GM23338 (cell line): Measurements from ENCODE around the gene SLC8A1. TPM values are rescaled to one million over a fixed set of nuclear protein-coding genes. Genes with fewer than 3 reads are reported as not detected.

ENCODE experiments used
- ATAC-seq: fragments of 200-7000 bp; cut with Tn5 transposase; 3 replicates; pipeline ENCODE4 v1.9.1; 2020
- DNase-seq: peaks from one replicate; pipeline ENCODE4 v3.0.0-alpha.2; 2015; ENCODE audit warnings: low spot score
- H2AFZ ChIP-seq: fragments of 200-600 bp; sonication (generic); 2 replicates; pipeline ENCODE4 v1.8.0; 2016; ENCODE audit warnings: antibody characterized with exemption, mild to moderate bottlenecking, moderate library complexity
- H3F3A ChIP-seq: fragments of 200-600 bp; sonication (generic); replicated peaks from 2 replicates; pipeline ENCODE4 v1.8.0; 2017; ENCODE audit warnings: antibody characterized with exemption, mixed run types, low read depth
- H3K27ac ChIP-seq: fragments of 200-600 bp; sonication (generic); 2 replicates; pipeline ENCODE4 v1.6.1; 2016; ENCODE audit warnings: low read depth
- H3K27me3 ChIP-seq: fragments of 200-600 bp; sonication (generic); 2 replicates; pipeline ENCODE4 v1.8.0; 2016; ENCODE audit warnings: mild to moderate bottlenecking, mixed run types, moderate library complexity; ENCODE audit not compliant: insufficient read depth
- H3K36me3 ChIP-seq: fragments of 200-600 bp; sonication (generic); 2 replicates; pipeline ENCODE4 v1.8.0; 2016; ENCODE audit warnings: mild to moderate bottlenecking; ENCODE audit not compliant: insufficient read depth
- H3K4me1 ChIP-seq: fragments of 200-600 bp; sonication (generic); 2 replicates; pipeline ENCODE4 v1.8.0; 2016; ENCODE audit warnings: mild to moderate bottlenecking, moderate library complexity; ENCODE audit not compliant: insufficient read depth
- H3K4me2 ChIP-seq: fragments of 200-600 bp; sonication (generic); 2 replicates; pipeline ENCODE4 v1.7.1; 2017; ENCODE audit warnings: mixed run types
- H3K4me3 ChIP-seq: fragments of 200-600 bp; sonication (generic); 2 replicates; pipeline ENCODE4 v1.6.1; 2016; ENCODE audit warnings: mixed run types
- H3K79me2 ChIP-seq: fragments of 200-600 bp; sonication (generic); replicated peaks from 2 replicates; pipeline ENCODE4 v1.8.0; 2017; ENCODE audit warnings: mild to moderate bottlenecking; ENCODE audit not compliant: insufficient read depth
- H3K9me2 ChIP-seq: fragments of 200-600 bp; sonication (generic); 2 replicates; pipeline ENCODE4 v1.8.0; 2017; ENCODE audit not compliant: insufficient read depth
- H4K20me1 ChIP-seq: fragments of 200-600 bp; sonication (generic); replicated peaks from 2 replicates; pipeline ENCODE4 v1.8.0; 2017; ENCODE audit warnings: mild to moderate bottlenecking; ENCODE audit not compliant: insufficient read depth
- H3K27ac Mint-ChIP-seq: 2 replicates; pipeline ENCODE4 v1.8.0; 2020; ENCODE audit warnings: inconsistent platforms, mild to moderate bottlenecking, moderate library complexity, mixed read lengths
- H3K27me3 Mint-ChIP-seq: 3 replicates; pipeline ENCODE4 v1.8.0; 2022; ENCODE audit warnings: low read depth, mild to moderate bottlenecking, moderate library complexity, mixed read lengths, inconsistent platforms; ENCODE audit not compliant: insufficient read depth, poor library complexity
- H3K36me3 Mint-ChIP-seq: 3 replicates; pipeline ENCODE4 v1.8.0; 2021; ENCODE audit warnings: low read depth, mild to moderate bottlenecking, inconsistent platforms, moderate library complexity, mixed read lengths
- H3K4me1 Mint-ChIP-seq: 3 replicates; pipeline ENCODE4 v1.8.0; 2020; ENCODE audit warnings: mild to moderate bottlenecking, inconsistent platforms, mixed read lengths
- H3K4me3 Mint-ChIP-seq: 3 replicates; pipeline ENCODE4 v1.8.0; 2021; ENCODE audit warnings: moderate library complexity, mild to moderate bottlenecking, inconsistent platforms, mixed read lengths
- H3K9me3 Mint-ChIP-seq: 3 replicates; pipeline ENCODE4 v1.8.0; 2020; ENCODE audit warnings: moderate library complexity, mild to moderate bottlenecking, inconsistent platforms, mixed read lengths
- CREB1 ChIP-seq: fragments of 250-450 bp; sonication (Bioruptor Pico); IDR thresholded peaks from 2 replicates; pipeline ENCODE4 v1.5.0; 2020; ENCODE audit warnings: low read depth, mild to moderate bottlenecking, moderate library complexity
- EZH2 ChIP-seq: fragments of 200-600 bp; sonication (generic); IDR thresholded peaks from one replicate; pipeline ENCODE4 v1.8.0; 2017; ENCODE audit warnings: antibody characterized with exemption, mild to moderate bottlenecking, low read depth; ENCODE audit not compliant: unreplicated experiment
- EZH2phosphoT487 ChIP-seq: fragments of 200-600 bp; sonication (generic); IDR thresholded peaks from one replicate; pipeline ENCODE4 v1.8.1; 2018; ENCODE audit warnings: antibody characterized with exemption; ENCODE audit not compliant: unreplicated experiment
- JUNB ChIP-seq: IDR thresholded peaks from one replicate; pipeline ENCODE4 v1.6.1; 2016; ENCODE audit warnings: antibody characterized with exemption; ENCODE audit not compliant: unreplicated experiment
- NANOG ChIP-seq: IDR thresholded peaks from 2 replicates; pipeline ENCODE4 v1.6.1; 2016; ENCODE audit warnings: antibody characterized with exemption, borderline replicate concordance
- POLR2AphosphoS5 ChIP-seq: IDR thresholded peaks from 2 replicates; pipeline ENCODE4 v1.6.1; 2016; ENCODE audit warnings: antibody characterized with exemption, low read depth
- REST ChIP-seq: IDR thresholded peaks from one replicate; pipeline ENCODE4 v1.6.1; 2018; ENCODE audit warnings: antibody characterized with exemption; ENCODE audit not compliant: unreplicated experiment
- STAT1 ChIP-seq: IDR thresholded peaks from one replicate; pipeline ENCODE4 v1.6.1; 2016; ENCODE audit warnings: antibody characterized with exemption; ENCODE audit not compliant: unreplicated experiment
- ZNF114 ChIP-seq: fragments of 250-450 bp; sonication (Bioruptor Pico); IDR thresholded peaks from 2 replicates; pipeline ENCODE4 v1.5.0; 2020; ENCODE audit warnings: mild to moderate bottlenecking, moderate library complexity
- ZNF331 ChIP-seq: fragments of 250-450 bp; sonication (Bioruptor Pico); IDR thresholded peaks from 2 replicates; pipeline ENCODE4 v1.5.0; 2020; ENCODE audit warnings: low read depth, mild to moderate bottlenecking, moderate library complexity
- ZNF462 ChIP-seq: fragments of 250-450 bp; sonication (Bioruptor Pico); IDR thresholded peaks from 2 replicates; pipeline ENCODE4 v1.5.0; 2020; ENCODE audit warnings: mild to moderate bottlenecking, moderate library complexity
- polyA plus RNA-seq: library from polyadenylated mRNA; unstranded; fragments of >200 nt; fragmentation: Nextera tagmentation; extraction: Ambion mirVana; gene quantifications from 2 replicates; pipeline ENCODE4 v1.2.1, GENCODE V29; 2016
- total RNA-seq: library from RNA; depleted of rRNA; stranded (reverse); fragments of >200 nt; shearing (Covaris generic); gene quantifications from 2 replicates; pipeline ENCODE4 v1.2.3, GENCODE V29; 2014
- TF ChIP-seq, protein P1 (sequence below), 2 experiments: fragments of 200-600 bp in 1 of 2; sonication (generic) in 1 of 2; conservative IDR thresholded peaks; 2 replicates each; pipeline versions ENCODE4 v1.5.1 to v1.6.1; 2016 to 2017; ENCODE audit warnings: antibody characterized with exemption in 2 of 2, low read depth in 2 of 2, mild to moderate bottlenecking in 2 of 2, moderate library complexity in 1 of 2
- TF ChIP-seq, protein P2 (sequence below): IDR thresholded peaks from 2 replicates; pipeline ENCODE4 v1.6.1; 2016; ENCODE audit warnings: antibody characterized with exemption

The SLC8A1 gene
- total and polyA plus RNA-seq, 2 experiments from 2014 or later, result 2.5 to 3.3 TPM

GRCh38 chr2:40102447-40102846 lies 349.4 kb downstream of the SLC8A1 start:
- no peaks in the 10 kb centered on the region for H4K20me1 ChIP-seq
- H3K27me3 Mint-ChIP-seq, result peaks cover 2% of the 10 kb centered on the region
- no peaks in the 10 kb centered on the region for H3F3A ChIP-seq
- H3K27ac ChIP-seq, result no peak overlapping the region
- no peaks in the 10 kb centered on the region for H3K27me3 ChIP-seq
- no peak overlapping the region for H3K4me2 ChIP-seq
- H3K36me3 Mint-ChIP-seq, result no peaks in the 10 kb centered on the region
- no peaks in the 10 kb centered on the region for H3K9me2 ChIP-seq
- DNase-seq (no peak), ATAC-seq (no peak)
- H3K79me2 ChIP-seq, result no peaks in the 10 kb centered on the region
- no peak overlapping the region; the same call in 1 of the 2 replicates for H3K27ac Mint-ChIP-seq
- no peak overlapping the region for H3K4me3 ChIP-seq
- no peak overlapping the region for H3K4me3 Mint-ChIP-seq
- TF ChIP-seq JUNB, result no peak
- TF ChIP-seq, protein P1, sequence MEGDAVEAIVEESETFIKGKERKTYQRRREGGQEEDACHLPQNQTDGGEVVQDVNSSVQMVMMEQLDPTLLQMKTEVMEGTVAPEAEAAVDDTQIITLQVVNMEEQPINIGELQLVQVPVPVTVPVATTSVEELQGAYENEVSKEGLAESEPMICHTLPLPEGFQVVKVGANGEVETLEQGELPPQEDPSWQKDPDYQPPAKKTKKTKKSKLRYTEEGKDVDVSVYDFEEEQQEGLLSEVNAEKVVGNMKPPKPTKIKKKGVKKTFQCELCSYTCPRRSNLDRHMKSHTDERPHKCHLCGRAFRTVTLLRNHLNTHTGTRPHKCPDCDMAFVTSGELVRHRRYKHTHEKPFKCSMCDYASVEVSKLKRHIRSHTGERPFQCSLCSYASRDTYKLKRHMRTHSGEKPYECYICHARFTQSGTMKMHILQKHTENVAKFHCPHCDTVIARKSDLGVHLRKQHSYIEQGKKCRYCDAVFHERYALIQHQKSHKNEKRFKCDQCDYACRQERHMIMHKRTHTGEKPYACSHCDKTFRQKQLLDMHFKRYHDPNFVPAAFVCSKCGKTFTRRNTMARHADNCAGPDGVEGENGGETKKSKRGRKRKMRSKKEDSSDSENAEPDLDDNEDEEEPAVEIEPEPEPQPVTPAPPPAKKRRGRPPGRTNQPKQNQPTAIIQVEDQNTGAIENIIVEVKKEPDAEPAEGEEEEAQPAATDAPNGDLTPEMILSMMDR (conservative IDR thresholded peaks at IDR 0.05; ENCODE audit: low read depth in 2 of 2), result no peak
- TF ChIP-seq EZH2, result no peak
- no peak for TF ChIP-seq ZNF462
- no peak for TF ChIP-seq REST
- TF ChIP-seq ZNF114 (CRISPR knock-in tag), result no peak
- no peak for TF ChIP-seq NANOG
- TF ChIP-seq EZH2phosphoT487, result no peak
- TF ChIP-seq CREB1, result no peak
- TF ChIP-seq, protein P2, sequence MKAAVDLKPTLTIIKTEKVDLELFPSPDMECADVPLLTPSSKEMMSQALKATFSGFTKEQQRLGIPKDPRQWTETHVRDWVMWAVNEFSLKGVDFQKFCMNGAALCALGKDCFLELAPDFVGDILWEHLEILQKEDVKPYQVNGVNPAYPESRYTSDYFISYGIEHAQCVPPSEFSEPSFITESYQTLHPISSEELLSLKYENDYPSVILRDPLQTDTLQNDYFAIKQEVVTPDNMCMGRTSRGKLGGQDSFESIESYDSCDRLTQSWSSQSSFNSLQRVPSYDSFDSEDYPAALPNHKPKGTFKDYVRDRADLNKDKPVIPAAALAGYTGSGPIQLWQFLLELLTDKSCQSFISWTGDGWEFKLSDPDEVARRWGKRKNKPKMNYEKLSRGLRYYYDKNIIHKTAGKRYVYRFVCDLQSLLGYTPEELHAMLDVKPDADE, result no peak
- no peak for TF ChIP-seq ZNF331 (CRISPR knock-in tag)
- TF ChIP-seq POLR2AphosphoS5, result no peak
- TF ChIP-seq STAT1, result no peak
- H2AFZ ChIP-seq, result no peak overlapping the region
- H3K9me3 Mint-ChIP-seq, result no peaks in the 10 kb centered on the region
- H3K4me1 ChIP-seq, result peaks cover 7% of the 10 kb centered on the region
- no peaks in the 10 kb centered on the region for H3K36me3 ChIP-seq
- H3K4me1 Mint-ChIP-seq, result peaks cover 24% of the 10 kb centered on the region
